GM15510 (cell line): ENCODE data around the gene TMEM269.

ENCODE experiments used
- POLR2A ChIP-seq: IDR thresholded peaks from 3 replicates; pipeline ENCODE4 v1.6.1; 2011; ENCODE audit warnings: borderline replicate concordance; ENCODE audit not compliant: insufficient read length; ENCODE audit errors: extremely low read depth

The TMEM269 gene, protein sequence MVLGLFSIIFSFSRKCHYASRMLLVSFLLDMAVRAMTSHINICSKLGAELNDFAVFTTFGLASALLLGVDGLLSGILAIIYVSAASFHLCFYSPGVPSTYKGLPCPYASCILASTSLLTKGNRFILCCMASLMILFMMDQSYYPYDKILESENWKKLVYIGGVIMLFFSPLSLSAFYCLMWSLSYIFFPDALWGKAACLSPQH

DNA sequence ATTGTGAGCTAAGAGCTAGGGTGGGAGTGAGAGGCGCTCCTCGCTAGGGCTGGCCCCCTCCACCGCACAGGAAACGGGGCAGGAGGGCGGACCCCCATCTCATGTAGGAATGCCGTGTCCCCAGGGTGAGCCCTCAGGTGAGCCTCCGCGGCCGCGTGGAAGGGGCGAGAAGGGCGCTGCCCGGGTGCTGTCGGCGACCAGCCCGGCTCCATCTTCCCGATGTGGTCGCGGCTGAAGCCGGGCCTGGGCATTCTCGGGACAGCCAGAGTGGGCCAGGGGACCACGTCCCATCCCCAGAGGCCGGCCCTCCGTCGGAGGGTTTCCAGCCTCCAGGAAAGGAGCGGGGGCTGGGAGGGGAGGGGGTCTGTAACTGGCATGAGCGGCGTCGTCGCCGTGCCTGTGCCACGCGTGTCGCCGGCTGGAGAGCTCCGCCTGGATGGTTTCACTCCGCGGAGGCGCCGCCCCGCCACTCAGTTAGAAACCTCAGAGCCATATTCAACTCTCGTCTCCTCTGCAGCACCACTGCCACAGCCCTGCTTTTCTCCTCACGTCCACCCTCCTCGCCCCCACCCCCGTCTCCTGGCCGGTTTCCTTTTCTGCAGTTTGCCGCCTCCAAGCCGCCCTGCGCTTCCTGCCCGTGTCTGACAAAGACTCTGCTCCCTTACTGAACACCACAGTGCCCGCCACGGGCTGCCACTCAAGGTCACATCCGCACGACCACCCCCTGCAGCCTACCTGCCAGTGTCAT is at the start of gene TMEM269:
Gene TMEM269 (plus strand): TSS at position 46 of the 748 bp plus-strand sequence. CDS start 4,903 bp downstream, outside the sequence.
- no peak for TF ChIP-seq POLR2A

GRCh38 chr1:42735056-42735455 is 49.7 kb upstream of the TMEM269 start:
- no peak for TF ChIP-seq POLR2A

- no peak for TF ChIP-seq POLR2A
Observed at GRCh38 chr1:42735477-42736105, 49.2 kb upstream of the TMEM269 start.

- TF ChIP-seq POLR2A, result no peak
Observed at GRCh38 chr1:42736152-42736551, 48.6 kb upstream of the TMEM269 start.

- TF ChIP-seq POLR2A, result no peak
Observed at GRCh38 chr1:42736571-42737200, 48.1 kb upstream of the TMEM269 start.

GRCh38 chr1:42737257-42737656 is 47.5 kb upstream of the TMEM269 start:
- TF ChIP-seq POLR2A, result no peak

DNA sequence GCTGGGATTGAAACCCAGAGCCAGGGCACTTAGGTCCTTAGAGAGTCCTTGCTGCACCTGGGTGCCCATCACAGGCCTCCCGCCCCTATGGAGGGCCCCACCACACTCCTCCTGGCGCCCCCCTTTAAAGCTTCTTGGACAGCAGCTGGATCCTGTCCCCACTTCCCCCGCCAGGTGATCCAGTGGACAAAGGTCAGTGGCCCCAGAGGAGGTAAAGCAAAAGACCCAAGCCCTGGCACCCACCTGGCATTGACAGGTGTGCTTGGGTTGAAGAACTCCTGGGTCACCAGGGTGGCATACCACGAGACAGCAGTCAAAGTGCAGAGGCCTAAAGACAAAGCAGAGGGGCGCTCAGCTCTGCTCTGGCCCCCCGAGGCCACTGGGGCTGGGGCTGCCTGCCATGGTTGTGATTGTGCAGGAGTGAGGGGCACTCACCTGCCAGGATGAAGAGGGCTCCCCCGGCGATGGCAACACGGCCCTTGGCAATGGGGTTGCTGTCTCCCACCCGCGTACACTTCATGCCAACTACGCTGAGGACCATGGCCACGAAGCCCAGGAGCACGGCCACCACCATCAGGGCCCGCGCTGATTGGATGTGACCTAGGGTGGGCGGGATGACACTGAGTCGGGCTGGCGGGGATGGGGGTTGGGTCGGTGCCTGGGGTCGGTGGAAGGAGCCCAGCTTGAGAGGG is 46.7 kb upstream of the TMEM269 start:
- no peak for TF ChIP-seq POLR2A

GRCh38 chr1:42738678-42739226 is 46.0 kb upstream of the TMEM269 start:
- TF ChIP-seq POLR2A, result no peak

- no peak for TF ChIP-seq POLR2A
Observed at GRCh38 chr1:42739753-42740700, 44.8 kb upstream of the TMEM269 start, which contains the start of gene CLDN19. Gene CLDN19, minus strand, starts transcription at chr1:42740236. Its CDS starts 173 bp downstream, at chr1:42740063.

GRCh38 chr1:42740851-42741580 is 43.8 kb upstream of the TMEM269 start:
- TF ChIP-seq POLR2A, result no peak

GRCh38 chr1:42741706-42742105 is 43.1 kb upstream of the TMEM269 start:
- no peak for TF ChIP-seq POLR2A

GRCh38 chr1:42742141-42742540 is 42.6 kb upstream of the TMEM269 start:
- no peak for TF ChIP-seq POLR2A
